Inferior parietal cortex (tissue), 1 donor: Measurements from ENCODE around the gene GALNT7.
"Not testable (repeated sequence)": the region's sequence is repeated elsewhere in the genome, so short reads cannot be mapped to it uniquely, and the experiment has no call there.

Experiments used
- DNase-seq: peaks from one replicate; pipeline ENCODE4 v3.0.0-alpha.2; 2016; ENCODE audit errors: extremely low spot score

The GALNT7 gene

DNA sequence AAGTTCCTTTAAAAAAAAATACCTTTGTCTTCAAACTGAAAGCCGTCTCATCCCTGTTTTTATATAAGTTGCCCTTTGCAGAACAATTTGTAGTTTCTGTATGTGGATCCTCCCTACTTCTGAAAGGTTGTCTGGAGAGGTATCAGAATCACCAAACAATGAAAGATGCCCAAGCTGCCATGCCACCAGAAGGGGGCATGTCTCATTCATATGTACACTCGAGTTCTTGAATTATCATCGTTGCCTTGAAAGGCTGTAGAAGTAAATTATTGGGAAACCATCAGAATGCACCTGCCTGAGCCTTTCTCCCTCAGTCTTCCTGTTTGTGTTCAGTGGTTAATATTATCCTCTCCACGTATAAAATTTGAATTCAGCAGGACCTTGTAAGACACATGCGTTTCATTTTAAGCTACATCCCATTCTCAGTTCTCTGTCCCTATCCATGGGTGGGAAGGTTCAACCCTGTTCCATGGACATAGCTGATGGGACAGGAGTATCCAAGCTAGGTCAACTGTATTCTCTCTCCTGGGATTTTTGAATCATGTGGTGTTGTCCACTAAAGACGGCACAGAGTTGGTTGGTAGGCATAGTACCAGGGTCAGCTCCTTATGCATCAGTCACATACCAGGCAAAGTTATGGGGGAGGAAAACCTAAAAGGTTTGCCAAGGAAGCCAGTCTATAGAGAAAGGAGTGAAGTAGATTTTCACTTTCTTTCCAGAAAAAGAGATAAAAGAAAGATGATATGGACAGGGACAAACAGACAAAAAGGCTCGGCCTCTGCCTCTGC is 24.0 kb downstream of the GALNT7 start:
- no peak for DNase-seq

DNA sequence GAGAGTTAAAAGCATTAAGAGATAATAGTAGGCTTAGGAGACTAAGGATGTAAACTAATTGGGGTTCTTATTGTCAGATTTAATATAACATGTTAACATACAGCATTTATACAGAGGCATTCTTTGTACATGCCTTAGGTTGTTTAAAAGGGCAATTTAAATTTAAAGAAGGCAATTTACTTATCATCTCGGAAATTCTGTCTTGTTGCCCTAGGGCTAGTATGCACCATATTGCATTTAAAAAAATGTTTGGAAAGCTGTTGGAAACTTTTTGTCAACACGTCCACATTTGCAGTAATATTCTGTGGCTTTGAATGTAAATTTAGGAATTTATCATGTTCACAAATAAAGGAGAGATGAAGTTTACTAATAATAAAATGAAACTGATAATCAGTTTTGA is 25.5 kb downstream of the GALNT7 start:
- DNase-seq = no peak

DNA sequence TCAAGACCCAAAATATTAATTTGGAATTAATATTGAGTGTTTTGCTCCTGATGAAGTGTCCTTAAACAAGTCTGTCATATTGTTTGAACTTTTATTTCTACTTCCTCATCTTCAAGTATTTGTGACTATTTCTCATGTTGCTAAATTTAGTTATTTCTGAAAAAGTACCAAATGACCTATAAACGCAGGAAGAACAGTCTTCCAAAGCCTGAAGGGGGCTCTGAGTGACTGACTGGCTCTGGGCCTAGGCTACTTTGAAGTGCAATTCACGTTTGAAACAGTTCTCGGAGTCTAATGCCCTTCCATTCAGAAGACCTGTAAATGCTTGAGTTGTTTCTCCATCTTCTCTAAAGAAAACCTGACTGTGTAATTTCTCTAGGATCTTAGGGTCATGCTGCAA is 26.5 kb downstream of the GALNT7 start:
- no peak for DNase-seq

DNA sequence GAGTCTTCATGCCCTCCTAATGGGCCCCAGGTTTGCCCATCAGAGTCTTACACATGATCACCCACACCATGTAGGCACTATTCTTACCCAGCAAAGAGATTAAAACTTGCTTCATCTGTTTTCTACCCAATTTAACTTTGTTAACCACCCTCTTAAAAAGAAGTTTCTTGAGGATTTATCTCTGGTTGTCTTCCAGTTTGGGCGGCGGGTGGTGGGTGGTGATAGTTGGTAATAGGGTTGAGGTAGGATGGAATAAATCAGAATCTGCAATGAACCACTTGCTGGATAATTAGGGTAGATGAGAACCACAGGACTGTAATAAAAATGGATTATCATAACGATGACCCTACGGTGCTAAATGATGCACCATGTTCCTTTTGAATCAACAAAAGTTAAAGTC is 30.9 kb downstream of the GALNT7 start:
- no peak for DNase-seq

DNA sequence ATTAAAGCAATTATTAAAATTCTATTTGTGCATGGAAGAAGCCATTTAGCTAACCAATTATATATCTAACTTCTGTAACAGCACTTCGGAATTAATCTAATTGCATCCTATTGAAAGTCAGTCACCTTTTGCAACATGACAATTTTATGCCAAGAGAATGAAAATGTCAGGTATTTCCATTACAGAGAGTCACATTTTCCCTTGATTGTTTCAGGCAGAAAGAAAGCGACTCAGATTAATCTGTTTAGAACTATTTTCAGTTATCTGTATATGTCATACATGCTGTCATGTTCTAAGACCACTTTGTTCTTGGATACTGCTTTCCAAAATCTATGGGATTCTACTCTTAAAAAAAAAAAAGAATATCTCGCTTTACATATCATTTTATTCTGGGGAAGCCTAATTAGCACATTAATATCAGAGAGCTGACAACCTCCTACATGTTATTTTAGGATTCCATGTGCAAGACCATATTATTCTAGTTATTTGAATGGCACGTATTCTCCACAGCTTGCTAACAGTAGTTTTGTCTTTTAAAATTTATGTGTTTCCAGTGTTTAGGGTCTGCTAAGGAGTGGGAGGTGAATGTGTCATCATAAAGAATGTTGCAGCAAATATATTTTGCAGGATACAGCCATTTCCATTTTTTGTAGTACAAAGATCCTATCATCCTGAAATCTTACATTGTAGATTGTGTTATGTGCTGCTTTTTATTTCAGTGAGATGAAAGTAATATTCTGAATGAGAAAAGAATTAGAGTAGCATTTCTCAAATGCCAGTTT is 31.7 kb downstream of the GALNT7 start:
- DNase-seq = no peak

DNA sequence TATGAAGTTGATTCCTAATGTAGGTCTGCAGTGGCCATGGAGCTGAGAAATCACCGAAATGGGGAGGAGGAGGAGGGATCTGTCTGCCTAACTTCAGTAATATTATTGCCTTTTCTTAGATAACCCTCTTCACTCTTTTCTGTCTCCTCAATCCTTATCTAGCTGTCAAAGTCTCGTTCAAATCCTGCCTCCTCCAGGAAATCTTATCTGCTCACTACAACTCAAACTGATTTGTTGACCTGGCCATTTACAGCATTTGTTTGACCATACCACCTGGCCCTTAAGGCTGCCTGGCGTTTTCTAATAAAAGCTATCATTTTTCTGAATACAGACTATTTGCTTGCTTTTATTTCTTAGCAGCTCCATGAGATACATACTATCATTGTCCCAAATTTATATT is 33.8 kb downstream of the GALNT7 start:
- no peak for DNase-seq

DNA sequence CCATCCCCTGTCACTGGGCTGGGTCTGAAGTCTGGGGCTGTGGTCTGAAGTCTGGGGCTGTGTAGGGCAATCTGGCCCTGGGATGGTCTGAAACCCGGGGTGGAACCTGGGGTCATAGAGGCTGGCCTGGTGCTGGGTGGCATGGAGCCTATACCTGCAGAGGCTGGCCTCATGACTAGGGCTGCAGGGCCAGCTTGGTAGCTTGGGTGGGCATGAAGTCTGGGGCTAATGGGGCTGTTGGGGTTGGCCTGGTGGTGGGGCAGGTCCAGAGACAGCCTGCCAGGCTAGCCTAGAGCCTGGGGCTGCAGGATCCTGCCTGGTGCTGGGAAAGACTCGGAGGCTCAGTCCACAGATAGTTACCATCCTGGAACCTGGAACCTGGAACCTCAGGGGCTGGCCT is 37.0 kb downstream of the GALNT7 start:
- no peak for DNase-seq

DNA sequence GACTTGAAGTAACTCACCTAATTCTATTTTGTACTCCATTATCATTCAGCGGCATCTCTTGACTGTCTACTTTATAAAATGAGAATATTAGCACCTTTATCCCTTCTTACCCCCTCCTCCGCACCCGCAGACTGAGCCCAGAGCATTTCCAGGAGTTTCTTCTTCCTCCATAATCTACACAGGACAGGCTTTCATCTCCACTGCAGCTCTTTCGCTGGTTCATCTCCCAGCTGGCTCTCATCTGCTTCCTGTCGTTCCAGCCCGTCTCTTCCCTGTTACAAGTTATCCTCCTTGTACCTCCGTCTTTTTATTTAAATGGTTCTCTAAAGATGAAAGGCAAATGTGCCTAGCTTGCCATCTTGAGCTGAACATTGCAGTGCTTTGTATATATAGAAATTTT is 39.8 kb downstream of the GALNT7 start:
- no peak for DNase-seq

DNA sequence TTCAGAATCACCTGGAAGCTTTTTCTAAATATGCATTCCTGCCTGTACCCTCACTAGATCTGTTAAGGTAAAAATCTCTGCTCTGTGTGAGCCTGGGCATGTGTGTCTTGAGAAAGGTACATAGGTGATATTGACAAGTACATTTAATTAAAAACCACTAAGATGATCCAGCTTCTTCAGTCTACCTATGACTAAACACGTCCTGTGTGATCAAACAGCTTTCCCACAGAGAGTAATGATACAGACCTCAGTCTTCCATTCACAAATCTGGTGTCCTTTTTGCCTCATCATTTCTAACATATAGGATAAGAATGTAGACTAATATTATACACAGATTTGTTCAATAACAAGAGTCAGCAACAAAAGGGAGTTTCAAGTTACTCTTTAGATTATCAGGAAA is 42.6 kb downstream of the GALNT7 start:
- no peak for DNase-seq

DNA sequence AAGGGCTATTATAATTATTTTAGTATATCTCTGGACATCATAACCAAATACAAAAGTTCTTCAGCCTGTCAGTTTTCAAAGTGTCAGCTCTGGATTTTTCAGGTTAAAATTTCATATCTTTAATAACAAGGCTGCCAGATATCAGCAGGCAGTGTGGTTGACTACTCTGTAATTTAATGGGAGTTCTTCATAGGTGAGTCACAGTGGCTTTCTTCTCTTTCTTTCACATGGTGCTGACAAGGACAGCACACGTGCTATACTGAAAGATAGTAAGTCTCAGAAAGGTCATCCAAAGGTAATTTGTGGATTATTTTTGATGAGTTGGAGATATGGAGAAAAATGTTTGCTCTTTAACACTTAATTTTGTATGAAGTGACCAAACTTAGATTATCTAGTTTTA is 43.2 kb downstream of the GALNT7 start:
- no peak for DNase-seq

DNA sequence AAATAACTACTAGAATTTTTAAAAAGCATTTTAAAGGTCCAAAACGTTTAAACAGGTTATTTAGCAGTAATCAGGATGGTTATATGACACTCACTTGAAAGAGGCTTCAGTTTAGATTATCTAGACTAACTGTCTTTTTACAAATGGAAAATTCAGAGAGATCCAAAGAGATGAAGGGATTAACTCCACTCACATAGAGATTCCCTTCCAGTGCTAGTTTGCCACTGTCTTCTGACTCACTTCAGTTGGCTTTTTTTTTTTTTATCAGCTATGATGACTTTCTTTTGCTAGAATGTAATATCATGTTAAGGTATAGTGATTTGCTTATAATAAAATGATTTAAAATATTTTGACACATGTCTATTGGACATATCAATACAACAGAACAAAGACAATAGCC is 43.8 kb downstream of the GALNT7 start:
- no peak for DNase-seq

DNA sequence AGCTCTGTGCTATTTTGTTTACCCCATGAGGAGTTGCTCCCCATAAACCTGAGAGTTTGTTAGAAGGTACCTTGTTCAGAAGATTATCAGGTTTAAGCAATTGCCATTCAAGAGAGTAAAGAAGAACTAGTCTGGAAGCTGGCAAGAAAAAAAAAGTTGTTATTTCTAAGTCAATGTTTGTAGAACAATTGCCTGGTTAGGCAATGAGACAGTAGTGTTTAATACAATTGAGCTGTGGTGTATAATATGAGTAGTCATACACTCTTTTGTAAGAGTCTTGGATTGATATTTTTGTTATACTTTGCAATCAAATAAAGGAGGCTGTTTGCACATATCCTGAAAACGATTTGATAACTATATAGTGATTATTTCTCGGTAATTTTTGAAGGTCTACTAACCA is 44.7 kb downstream of the GALNT7 start:
- no peak for DNase-seq

DNA sequence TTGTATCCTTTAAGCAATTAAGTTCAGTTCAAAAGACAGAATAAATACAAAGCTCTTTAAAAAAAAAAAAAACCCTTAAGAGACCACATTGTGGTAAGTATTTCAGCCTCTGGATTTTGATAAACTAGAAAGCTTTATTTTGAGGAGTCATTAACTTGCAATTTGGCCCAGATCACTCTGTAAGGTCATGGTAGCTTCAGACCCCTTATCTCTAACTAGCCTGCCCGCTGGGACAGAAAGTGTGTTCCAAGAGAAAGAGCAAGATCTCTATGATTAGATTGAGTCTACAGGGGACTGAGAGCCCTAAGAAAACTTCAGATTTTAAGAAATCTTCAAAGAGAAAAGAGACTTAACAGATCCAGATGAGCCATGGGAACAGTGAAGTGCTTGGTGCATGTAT is 45.6 kb downstream of the GALNT7 start:
- no peak for DNase-seq

DNA sequence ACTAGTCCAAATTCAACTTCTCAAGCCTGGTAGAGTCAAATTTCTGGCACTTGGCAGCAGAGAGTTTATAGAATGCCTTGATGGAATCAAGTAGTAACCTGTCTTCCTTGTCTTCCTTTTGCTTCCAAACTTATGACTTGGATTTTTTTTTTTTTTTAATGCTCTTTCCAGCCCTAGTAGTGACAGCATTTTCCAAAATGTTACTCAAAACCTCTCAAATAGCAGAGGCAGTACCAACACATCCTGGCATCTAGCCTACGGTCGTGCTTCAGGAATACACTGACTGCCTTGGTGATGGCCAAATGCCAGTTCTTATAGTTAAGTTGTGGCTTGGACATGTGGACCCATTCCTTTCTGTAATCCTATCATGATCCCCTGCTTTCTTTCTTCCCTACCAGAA is 46.0 kb downstream of the GALNT7 start:
- DNase-seq = no peak

DNA sequence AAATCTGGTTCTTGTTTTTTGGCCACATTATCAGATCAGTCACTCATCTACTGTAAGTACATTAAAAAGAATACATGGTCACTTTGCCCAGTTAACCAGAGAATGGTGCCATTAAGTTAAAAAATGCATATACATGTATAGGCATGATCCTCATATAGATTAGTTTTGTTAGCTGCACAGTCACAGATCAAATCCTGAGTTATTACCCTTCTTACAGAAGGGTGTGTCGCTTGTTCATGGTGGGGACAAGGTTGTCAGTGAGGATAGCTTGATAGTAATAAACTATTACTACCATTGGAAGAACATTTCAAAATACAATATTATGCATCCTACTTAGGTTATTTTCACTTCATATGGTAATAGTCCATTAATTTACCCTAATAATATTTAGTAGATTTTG is 48.5 kb downstream of the GALNT7 start:
- no peak for DNase-seq

DNA sequence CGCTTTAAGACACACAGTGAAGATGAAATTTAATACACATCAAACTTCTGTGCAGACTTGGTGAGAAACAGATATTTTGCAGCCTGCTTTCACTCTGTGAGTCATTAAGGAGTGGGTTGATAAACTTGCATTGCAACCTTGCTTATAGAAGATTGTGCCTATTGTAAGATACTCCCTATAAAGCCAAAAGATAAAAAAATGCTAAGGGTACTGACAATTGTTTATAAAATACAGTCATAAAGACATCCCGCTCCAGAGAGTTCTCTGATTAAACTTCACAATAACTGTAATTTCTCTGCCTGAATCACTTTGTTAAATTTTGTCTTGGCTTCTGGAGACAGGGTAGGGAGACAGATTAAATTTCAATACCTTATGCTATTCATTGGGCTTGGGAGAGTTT is 49.1 kb downstream of the GALNT7 start:
- no peak for DNase-seq

DNA sequence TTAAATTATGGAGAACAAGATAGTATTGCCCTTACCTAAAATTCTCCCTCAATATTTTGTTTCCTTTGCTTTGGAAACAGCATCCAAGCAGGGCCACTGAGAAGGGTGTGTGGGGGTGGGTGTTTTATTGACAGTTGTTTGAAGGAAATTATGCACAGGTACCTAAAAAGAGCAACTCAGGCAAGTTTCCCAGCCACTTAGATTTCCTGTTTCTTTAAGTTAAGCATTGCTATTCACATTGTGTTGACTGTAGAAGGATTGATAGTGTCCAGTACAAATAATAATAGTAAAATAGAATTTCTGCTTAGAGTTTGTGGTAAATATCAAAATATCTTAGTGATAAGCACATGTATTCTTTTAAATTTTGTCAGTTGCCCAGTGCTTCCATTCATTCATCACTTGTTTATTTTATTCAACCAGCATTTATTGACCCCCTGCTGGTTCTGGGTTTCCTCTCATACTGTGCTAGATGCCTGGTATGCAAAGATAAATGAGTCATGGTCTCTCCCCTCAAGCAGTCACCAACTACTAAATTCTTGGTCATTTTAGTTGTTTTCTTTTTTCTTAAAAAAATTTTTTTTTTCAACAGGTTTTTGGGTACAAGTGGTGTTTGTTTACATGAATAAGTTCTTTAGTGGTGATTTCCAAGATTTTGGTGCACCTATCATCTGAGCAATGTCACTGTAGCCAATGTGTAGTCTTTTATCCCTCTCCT is 50.0 kb downstream of the GALNT7 start:
- no peak for DNase-seq

DNA sequence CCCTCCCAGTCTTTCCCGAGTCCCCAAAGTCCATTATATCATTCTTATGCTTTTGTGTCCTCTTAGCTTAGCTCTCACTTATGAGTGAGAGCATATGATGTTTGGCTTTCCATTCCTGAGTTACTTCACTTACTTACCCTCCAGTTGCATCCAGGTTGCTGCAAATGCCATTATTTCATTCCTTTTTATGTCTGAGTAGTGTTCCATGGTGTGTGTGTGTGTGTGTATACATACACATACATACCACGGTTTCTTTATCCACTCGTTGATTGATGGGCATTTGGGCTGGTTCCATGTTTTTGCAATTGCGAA is 50.5 kb downstream of the GALNT7 start:
- not testable (repeated sequence) for DNase-seq

DNA sequence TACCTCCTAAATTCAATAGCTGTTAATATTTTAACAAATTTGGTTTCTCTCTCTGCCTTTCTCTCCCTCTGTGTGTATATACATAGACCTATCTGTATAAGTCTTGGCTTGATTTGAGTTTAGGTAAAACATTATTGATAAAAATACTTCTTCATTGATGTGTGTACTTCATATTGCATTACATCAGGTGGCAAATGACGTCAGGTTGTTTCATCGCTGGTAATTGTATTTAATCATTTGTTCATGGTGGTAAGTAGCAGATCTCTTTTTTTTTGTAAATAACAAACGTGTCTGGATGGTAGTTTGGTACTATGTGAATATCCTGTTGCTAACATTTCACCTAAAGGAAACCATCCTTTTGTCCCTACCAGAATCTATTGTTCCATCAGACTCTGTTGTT is 55.1 kb downstream of the GALNT7 start:
- no peak for DNase-seq

DNA sequence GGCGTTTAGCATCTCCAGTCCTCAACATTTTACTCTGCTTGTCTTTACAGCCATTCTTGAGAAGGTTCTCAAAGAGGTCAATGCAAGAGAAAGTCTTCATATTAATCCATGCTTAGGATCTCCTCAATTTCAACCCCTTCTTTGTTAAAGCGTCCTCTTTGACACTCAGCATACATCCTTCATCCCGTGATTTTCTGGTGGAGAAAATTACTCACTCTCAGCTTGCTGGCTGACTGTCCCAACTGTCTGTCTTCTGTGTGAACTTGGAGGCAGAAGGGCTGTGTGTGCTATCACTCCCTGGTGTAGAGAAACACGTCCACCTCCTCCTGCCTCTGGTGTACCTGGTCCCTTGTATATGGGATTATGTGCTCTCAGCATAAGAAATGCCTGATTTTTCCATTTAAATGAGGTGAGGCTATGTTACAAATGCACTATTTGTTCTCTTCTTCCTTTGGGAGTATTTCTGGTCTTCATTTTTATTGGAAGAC is 57.8 kb downstream of the GALNT7 start:
- no peak for DNase-seq

DNA sequence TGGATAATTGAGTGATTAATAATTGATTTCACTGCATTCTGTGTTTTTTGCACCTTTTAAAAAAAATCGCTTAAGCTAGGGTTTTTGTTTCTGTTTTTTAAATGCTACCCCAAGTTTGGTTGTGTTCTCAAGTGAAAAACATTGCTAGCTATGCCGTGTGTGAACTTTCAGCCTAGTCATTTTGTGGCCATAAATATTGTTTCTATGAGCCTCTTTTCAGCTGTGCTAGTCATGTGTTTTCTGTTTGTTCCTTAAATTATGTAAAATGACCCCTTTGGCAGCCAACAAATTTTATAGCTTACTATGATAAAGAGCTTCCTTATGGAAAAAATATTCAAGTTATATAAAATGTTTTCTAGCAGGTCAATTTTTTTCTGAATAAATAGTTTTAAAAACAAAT is 59.1 kb downstream of the GALNT7 start:
- no peak for DNase-seq

DNA sequence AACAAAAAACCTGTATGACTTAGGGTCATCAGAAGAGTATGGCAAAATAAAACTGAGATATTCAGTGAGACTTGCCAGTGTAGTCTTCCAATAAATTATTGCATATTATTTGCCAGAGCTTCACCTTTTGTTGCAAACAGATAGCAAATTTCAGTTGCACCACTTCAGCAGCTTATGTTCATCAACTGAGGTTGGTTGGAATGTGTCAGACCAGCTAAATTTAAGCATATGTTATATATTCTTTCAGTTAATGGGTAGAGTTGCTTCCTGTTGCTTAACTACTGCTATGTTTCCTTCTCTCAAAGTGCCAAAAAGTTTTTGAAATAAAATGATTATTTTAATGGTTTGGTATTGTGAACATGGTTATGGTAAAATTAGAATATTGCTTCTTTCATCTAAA is 61.5 kb downstream of the GALNT7 start:
- no peak for DNase-seq

DNA sequence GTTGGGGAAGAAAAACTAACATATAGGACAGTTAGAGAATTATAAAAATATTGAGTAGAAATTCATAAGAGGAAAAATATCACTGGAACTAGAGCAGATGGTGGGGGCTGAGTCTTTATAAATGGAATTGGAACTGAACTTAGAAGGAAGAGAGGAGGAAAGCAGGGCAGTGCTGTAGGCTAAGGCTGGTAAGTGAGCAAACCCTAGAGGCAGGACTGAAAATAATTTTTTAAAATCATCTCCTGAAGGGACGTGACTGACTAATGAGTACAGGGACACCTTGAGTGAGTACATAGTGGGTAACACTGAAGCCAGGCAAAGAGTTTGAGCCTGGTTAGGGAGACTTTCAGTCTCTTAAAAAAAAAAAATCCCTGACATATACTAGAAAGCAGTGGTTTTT is 63.3 kb downstream of the GALNT7 start:
- DNase-seq = no peak
